HCEC 1CT (cell line): ENCODE data around the gene APP.
"Not testable (repeated sequence)": the region's sequence is repeated elsewhere in the genome, so short reads cannot be mapped to it uniquely, and the experiment has no call there.

Experiments used
- DNase-seq: peaks from one replicate; pipeline ENCODE4 v3.0.0-alpha.2; 2017

Gene APP

GRCh38 chr21:26060335-26061115 is 110.0 kb downstream of the APP start:
- no peak for DNase-seq

GRCh38 chr21:26057477-26058170 is 112.9 kb downstream of the APP start:
- DNase-seq: no peak

- DNase-seq: no peak
Observed at GRCh38 chr21:26055841-26056264, 114.7 kb downstream of the APP start.

GRCh38 chr21:26055010-26055409 is 115.6 kb downstream of the APP start:
- no peak for DNase-seq

GRCh38 chr21:26052057-26052456 is 118.5 kb downstream of the APP start:
- DNase-seq: no peak

- DNase-seq: no peak
Observed at GRCh38 chr21:26050857-26051256, 119.7 kb downstream of the APP start.

- no peak for DNase-seq
Observed at GRCh38 chr21:26049803-26050202, 120.8 kb downstream of the APP start.

GRCh38 chr21:26047279-26047967 is 123.1 kb downstream of the APP start:
- DNase-seq: no peak

GRCh38 chr21:26043891-26044290 is 126.7 kb downstream of the APP start:
- DNase-seq: no peak

- DNase-seq: no peak
Observed at GRCh38 chr21:26042181-26042876, 128.2 kb downstream of the APP start.

GRCh38 chr21:26041431-26042180 is 129.0 kb downstream of the APP start:
- peak; percentile 81 for DNase-seq

- no peak for DNase-seq
Observed at GRCh38 chr21:26036916-26037315, 133.7 kb downstream of the APP start.

- DNase-seq: peak; percentile 28
Observed at GRCh38 chr21:26032263-26032662, 138.3 kb downstream of the APP start.

- DNase-seq: no peak
Observed at GRCh38 chr21:26028183-26028582, 142.4 kb downstream of the APP start.

- DNase-seq: peak; percentile 17
Observed at GRCh38 chr21:26027696-26028095, 142.9 kb downstream of the APP start.

- DNase-seq: no peak
Observed at GRCh38 chr21:26025536-26026512, 144.7 kb downstream of the APP start.

- DNase-seq: not testable (repeated sequence)
Observed at GRCh38 chr21:26023406-26023805, 147.2 kb downstream of the APP start.

GRCh38 chr21:26022598-26023337 is 147.8 kb downstream of the APP start:
- DNase-seq: not testable (repeated sequence)

- no peak for DNase-seq
Observed at GRCh38 chr21:26020510-26020909, 150.1 kb downstream of the APP start.

- DNase-seq: no peak
Observed at GRCh38 chr21:26020081-26020480, 150.5 kb downstream of the APP start.
